ENCODE results near the gene PPP1R14C.

Gene PPP1R14C

DNA sequence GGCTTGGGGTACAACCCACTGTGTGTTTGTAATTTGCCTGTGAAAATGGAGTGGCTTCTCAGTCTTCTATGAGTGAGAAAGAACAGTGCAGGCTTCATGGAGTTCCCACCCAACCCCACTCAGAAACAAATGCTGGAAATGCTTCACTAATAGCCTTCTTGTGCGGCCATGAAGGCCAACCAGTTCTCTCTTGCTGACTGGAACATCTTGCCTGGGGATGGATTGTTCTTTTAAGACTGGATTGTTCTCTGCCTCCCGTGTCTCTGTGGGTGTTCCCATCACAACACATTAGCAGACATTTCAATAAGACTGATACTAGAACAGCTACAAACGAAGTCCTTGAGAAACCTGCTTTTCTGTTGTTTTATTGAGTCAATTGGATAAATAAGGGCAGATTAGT, 110.6 kb downstream of the PPP1R14C start:
- no peak for DNase-seq

DNA sequence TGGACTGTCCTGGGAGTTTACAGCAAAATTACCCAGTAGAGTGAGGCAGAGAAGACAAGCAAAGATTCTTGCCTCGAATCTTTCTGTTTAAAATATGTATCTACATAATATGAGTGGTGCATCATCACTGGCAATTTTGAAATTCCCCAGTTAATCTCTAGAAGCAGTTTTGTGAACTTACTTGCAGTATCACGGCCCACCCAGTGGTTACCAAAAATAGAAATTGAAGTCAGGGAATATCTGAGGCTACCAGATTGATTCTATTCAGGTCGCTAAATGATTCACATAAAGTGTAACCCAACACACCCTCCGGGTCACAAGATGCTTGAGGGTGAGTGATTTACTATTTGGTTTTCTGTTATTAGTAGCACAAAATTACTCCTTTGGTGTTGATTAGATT, 111.9 kb downstream of the PPP1R14C start:
- DNase-seq: no peak

- no peak for DNase-seq
Measured at GRCh38 chr6:150255840-150256239, 113.0 kb downstream of the PPP1R14C start.

- DNase-seq: no peak
Measured at GRCh38 chr6:150256618-150257272, 113.9 kb downstream of the PPP1R14C start.

DNA sequence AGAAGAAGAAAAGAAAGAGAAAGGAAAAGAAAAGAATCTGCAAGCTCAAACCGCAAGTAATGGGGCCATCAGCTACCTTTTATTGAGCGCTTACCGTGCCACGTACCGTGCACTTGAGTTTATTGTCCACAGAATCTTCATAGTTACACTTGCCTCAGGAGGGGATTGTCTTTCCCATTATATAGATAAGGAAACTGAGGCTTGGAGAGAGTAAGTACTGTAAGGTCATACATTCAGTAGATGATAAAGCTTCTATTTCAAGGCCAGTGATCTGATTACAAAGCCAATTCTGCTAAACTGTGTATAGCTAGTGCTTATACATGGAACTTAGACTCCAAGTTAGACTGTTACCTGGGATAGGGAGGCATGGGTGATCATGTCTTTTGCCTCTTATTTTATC, 115.5 kb downstream of the PPP1R14C start:
- DNase-seq: no peak

GRCh38 chr6:150260931-150261330, 118.1 kb downstream of the PPP1R14C start:
- no peak for DNase-seq

- DNase-seq: no peak
Measured at GRCh38 chr6:150261997-150262697, 119.3 kb downstream of the PPP1R14C start.

DNA sequence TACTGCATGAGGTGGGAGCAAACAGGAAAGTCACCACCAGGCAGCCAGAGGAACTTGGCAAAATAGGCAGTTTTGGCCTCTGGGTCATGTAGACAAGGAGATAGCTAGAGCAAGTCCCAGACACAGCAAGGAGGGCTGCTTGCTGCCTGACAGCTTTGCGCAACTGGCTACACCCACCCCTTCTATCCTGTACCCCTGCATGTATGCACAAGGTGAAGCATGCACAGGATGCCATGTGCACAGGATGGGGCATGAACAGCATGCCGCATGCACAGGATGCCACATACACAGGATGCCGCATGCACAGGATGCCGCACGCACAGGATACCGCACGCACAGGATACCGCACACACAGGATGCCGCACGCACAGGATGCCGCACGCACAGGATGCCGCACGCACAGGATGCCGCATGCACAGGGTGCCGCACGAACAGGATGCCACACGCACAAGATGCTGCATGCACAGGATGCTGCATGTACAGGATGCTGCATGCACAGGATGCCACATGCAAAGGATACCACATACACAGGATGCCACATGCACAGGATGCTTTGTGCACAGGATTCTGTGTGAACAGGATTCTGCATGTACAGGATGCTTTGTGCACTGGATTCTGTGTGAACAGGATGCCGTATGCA, 121.0 kb downstream of the PPP1R14C start:
- peak; percentile 30 for DNase-seq

- no peak for DNase-seq
Measured at GRCh38 chr6:150266309-150266708, 123.5 kb downstream of the PPP1R14C start.

DNA sequence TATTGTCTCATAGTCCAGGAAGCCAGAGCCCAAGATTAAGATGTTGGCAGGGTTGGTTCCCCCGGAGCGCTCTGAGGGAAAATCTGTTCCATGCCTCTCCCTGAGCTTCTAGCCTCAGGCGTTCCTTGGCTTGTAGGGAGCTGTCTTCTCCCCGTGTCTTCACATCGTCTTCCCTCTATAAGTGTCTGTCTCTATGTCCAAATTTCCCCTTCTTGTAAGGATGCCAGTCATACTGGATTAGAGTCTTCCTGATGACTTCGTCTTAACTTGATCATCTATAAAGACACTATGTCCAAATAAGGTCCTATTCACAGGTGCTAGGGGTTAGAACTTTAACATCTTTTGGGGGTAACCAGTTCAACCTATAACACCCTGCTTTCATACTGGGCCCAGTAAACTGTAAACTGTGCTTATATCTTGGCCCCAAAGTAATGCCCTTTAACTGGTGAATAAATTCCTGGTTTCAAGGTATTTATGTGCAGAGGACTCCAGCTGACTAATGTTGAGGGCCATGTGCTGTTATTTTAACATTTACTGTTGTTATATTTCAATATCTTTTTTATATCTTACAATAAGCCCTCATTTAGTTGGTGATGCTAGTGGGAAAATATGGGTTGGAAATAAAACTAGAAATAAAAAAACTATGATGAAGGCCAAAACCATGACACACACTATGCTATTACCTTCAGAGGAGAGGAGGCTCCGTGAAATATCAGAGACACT, 124.3 kb downstream of the PPP1R14C start:
- DNase-seq: no peak

DNA sequence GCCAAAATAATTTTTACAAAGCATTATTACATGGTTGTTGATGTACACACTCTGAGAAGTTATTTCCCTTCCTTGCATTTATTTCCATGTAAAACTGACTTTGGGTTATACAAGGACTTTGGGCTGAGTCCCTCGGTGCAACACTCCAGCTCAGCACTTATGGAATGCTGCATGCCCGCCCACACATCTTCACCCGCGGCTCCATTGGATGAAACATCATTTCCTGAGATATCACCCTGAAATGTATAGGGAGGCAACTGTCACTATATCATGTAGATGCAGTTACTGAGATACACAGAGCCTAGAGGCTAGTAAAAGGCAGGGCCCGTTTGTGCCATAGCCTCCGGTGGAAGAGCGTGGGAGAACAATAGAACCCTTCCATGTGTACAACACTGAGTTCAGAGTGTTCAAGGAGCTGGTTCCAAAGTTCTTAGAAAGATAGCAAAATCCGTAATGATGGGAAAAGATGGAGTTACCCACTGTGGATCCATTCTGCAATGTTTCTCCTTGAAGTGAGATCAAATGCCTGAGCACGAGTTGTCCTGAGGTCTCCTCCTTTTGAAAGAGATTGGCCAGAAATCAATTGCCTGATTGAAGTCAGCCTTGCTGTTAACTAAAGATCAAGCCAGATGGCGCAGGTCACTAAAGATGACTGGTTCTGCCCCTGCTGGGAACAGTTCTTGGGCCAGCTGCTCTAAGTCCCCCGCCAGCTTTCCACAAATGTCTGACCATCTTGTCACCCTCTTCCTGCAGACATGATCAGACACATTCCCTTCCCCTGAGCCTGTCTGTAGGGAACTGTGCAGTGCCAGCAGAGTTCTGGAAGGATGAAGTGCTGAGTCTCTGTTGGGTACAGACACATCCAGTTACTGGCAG, 125.1 kb downstream of the PPP1R14C start:
- no peak for DNase-seq

DNA sequence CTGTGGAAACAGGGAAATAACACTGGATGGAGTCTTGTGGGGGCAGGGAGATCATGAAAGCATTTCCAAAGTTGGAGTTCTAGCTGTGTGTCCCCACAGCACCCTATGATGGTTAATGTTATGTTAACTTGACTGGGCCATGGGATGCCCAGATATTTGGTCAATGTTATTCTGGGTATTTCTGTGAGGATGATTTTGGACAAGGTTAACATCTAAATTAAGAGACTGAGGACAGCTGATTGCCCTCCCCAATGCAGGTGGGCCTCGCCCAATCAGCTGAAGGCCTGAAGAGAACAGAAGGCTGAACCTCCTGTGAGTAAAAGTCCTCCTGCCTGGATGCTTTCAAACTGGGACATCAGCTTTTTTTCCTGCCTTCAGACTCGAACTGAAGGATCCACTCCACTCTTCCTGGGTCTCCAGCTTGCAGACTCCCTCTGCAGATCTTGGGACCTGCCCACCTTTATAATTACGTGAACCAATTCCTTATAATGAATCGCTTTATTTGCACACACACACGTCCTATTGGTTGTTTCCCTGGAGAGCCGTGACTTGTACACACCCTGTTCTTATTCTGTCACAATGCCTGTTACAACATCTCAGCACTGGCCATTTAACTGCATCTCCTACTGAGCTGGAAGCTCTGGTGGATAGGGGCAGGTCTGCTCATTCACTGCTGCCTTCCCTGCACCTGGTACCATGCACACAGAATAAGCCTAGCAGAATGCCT, 126.4 kb downstream of the PPP1R14C start:
- DNase-seq: no peak

DNA sequence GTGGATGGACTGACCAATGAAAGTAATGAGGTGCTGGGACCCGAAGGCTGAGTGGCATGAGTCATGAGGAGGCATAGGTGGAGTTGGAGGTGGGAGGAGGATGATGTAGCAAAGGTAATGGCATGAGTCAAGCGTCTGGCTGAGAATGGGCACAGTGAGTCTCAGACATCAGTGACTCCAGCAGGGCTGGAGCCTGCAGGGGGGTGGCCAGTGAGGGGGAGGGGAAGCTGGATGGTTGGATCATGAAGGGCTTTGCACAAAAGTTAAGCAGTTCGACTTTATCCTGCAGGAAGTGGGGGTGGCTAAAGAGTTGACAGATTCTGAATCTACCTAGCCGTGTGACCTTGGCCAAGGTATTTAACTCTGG, 127.0 kb downstream of the PPP1R14C start:
- DNase-seq: no peak

GRCh38 chr6:150270330-150271052, 127.6 kb downstream of the PPP1R14C start:
- no peak for DNase-seq

- DNase-seq: no peak
Measured at GRCh38 chr6:150271172-150271500, 128.3 kb downstream of the PPP1R14C start.

GRCh38 chr6:150271501-150272263, 128.8 kb downstream of the PPP1R14C start:
- no peak for DNase-seq

DNA sequence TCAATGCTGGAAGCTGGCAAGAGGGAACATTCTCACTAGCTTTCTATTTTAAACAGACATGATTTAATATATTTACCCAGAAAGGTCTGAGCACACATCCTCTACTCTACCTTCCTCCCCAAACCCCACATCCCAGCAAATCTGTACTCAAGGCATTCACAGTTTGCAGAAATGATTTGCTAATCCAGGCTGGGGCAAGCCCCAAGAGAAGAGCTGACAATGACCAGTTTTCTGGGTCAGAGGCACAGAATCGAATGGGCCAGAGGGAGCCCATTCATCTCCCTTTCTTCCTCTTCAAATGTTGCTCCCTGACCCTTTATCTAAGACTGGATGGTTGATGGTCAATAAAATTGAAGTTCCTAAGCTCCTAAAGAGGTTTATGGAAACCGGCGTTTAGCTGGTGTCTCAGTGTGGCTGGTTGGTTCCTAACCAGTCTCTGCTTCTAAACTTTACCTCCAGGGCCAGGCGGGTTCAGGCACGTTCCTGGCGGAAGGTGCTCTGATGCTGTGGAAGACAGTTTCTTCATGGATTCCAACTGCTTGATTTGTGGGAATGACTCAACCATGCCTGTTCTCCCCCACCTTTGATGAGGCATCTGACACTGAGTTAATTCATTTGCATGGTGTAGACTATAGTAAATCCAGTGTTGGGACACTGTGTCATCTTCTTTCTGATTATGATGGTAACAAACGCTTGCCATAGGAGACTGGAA, 129.6 kb downstream of the PPP1R14C start:
- DNase-seq: no peak

- DNase-seq: no peak
Measured at GRCh38 chr6:150272976-150273315, 130.1 kb downstream of the PPP1R14C start.

- no peak for DNase-seq
Measured at GRCh38 chr6:150273457-150274309, 130.8 kb downstream of the PPP1R14C start.

All from CD4-positive, alpha-beta T cell treated with Interleukin-4 for 4 hours (primary cell).